ENCODE data around the gene ATP8A1. TPM values are rescaled to one million over a fixed set of nuclear protein-coding genes. Genes with fewer than 3 reads are reported as not detected.
"Not testable (repeated sequence)": the region's sequence is repeated elsewhere in the genome, so short reads cannot be mapped to it uniquely, and the experiment has no call there.

ATP8A1 gene
- total and polyA plus RNA-seq, 8 donors: 4.8 to 15.3 (median 10.8) TPM

GRCh38 chr4:42655921-42656678 is 805 bp downstream of the ATP8A1 start:
- Histone ChIP-seq H3K4me3 (peak overlapping the region; percentile 86 to 94 (median 91)), H3K27me3 (no peaks in the 10 kb centered on the region), H3K27ac (peak overlapping the region; percentile 42 to 94 (median 89)), H3K36me3 (no peaks in the 10 kb centered on the region), H3K9me3 (no peaks in the 10 kb centered on the region), H3K4me1 (peaks cover 15 to 34% (median 22%) of the 10 kb centered on the region in 3 donors)
- FAIRE-seq (no peak), ATAC-seq (peak; percentile 20 to 27 (median 24)), DNase-seq (peak; percentile 23 to 85 (median 44))
- no peak for TF ChIP-seq CTCF (IDR thresholded peaks at IDR 0.05)
- WGBS, 2 donors: 0 to 1% methylated on average over 39 of the region's 39 CpGs
- intact Hi-C loops (cut with DNase I): no loop called here

- Histone ChIP-seq H3K27me3 (no peaks in the 10 kb centered on the region), H3K4me3 (peak overlapping the region in 2 of 4 donors; percentile 89 to 93), H3K4me1 (peaks cover 15 to 34% (median 22%) of the 10 kb centered on the region in 3 donors), H3K27ac (peak overlapping the region in 3 of 4 donors; percentile 86 to 94 (median 92)), H3K36me3 (no peaks in the 10 kb centered on the region), H3K9me3 (no peaks in the 10 kb centered on the region)
- no peak for TF ChIP-seq CTCF (IDR thresholded peaks at IDR 0.05)
- no peak for FAIRE-seq
- DNase-seq: no peak
- WGBS, 2 donors: 46 to 55% methylated on average over 1 of the region's 1 CpG
- intact Hi-C loops (cut with DNase I): no loop called here
- ATAC-seq: no peak
These were observed 1.7 kb downstream of the ATP8A1 start for GRCh38 chr4:42655269-42655637.

DNA sequence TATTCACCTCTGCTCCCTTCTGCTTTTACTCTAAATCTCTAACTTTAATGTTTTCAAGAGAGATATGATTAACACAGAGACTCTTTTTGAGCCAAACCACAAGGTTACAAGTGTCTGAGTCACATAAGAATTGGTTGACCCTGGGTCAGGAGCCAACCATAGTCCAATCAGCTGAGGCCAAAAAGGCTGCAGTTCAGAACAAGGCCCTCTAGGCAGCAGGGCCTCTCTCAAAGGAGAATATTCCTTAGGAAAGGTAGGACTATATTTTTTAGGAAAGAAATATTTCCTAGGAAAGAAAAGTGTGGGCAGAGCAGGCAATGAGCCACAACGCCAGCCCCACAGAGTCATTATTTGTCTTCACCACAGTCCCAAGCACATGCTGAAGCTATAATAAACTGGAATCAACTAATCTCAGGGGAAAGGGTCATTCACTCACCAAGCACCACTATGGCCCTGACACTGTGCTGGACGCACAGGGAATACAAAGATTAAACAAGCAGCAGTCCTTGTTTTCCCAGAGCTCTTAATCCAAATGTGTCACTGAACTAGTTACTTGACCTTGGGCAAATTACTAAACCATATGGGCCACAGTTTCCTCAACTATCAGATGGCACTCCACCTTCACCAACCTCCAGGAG is 2.2 kb downstream of the ATP8A1 start:
- H3K9me3 ChIP-seq: no peaks in the 10 kb centered on the region
- 36 to 38% methylated on average over 2 of the region's 2 CpGs for WGBS, 2 donors
- H3K4me1 ChIP-seq: peaks cover 15 to 34% (median 22%) of the 10 kb centered on the region in 3 donors
- no peaks in the 10 kb centered on the region for H3K27me3 ChIP-seq
- peak overlapping the region; percentile 16 to 94 (median 89) for H3K27ac ChIP-seq
- intact Hi-C loops (cut with DNase I): no loop called here
- ATAC-seq (peak in 3 of 4 donors; percentile 8 to 19 (median 17)), FAIRE-seq (no peak), DNase-seq (peak in 4 of 6 donors; percentile 18 to 55 (median 19))
- no peaks in the 10 kb centered on the region for H3K36me3 ChIP-seq
- no peak for TF ChIP-seq CTCF (IDR thresholded peaks at IDR 0.05)
- peak overlapping the region in 2 of 4 donors; percentile 89 to 93 for H3K4me3 ChIP-seq

GRCh38 chr4:42653626-42654560 is 3.0 kb downstream of the ATP8A1 start:
- intact Hi-C loops (cut with DNase I): no loop called here
- no peaks in the 10 kb centered on the region for H3K9me3 ChIP-seq
- H3K4me1 ChIP-seq: peaks cover 15 to 34% (median 22%) of the 10 kb centered on the region in 3 donors
- no peak overlapping the region for H3K4me3 ChIP-seq
- peak overlapping the region in 3 of 4 donors; percentile 86 to 94 (median 92) for H3K27ac ChIP-seq
- WGBS, 2 donors: 46 to 48% methylated on average over 8 of the region's 8 CpGs
- DNase-seq (no peak), FAIRE-seq (no peak), ATAC-seq (no peak)
- no peaks in the 10 kb centered on the region for H3K36me3 ChIP-seq
- TF ChIP-seq CTCF (IDR thresholded peaks at IDR 0.05): no peak
- H3K27me3 ChIP-seq: no peaks in the 10 kb centered on the region

DNA sequence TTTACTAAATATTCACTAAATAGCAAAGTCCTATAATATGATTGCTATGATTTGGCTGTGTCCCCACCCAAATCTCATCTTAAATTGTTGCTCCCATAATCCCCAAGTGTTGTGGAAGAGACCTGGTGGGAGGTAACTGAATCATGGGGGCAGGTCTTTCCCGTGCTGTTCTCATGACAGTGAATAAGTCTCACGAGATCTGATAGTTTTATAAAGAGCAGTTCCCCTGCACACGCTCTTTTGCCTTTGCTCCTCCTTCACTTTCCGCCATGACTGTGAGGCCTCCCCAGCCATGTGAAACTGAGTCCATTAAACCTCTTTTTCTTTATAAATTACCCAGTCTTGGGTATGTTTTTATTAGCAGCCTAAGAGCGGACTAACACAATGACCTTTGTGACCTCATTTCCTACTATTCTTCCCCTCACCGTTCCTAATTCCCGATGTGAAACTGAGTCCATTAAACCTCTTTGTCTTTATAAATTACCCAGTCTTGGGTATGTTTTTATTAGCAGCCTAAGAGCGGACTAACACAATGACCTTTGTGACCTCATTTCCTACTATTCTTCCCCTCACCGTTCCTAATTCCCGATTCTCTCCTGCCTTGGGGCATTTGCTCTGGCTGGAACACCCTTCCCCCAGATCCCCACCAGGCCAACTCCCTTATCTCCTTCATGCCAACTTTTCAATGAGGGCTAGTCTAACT is 4.2 kb downstream of the ATP8A1 start:
- intact Hi-C loops (cut with DNase I); H3K27ac ChIP-seq; DNase-seq; FAIRE-seq; H3K9me3 ChIP-seq; H3K36me3 ChIP-seq; H3K4me3 ChIP-seq; H3K27me3 ChIP-seq; ATAC-seq: not testable (repeated sequence)
- peaks cover 15 to 27% (median 17%) of the 10 kb centered on the region in 3 donors for H3K4me1 ChIP-seq
- 82 to 89% methylated on average over 10 of the region's 10 CpGs for WGBS, 2 donors
